Keratinocyte (primary cell): ENCODE data around the gene EHBP1. TPM values are rescaled to one million over a fixed set of nuclear protein-coding genes. Genes with fewer than 3 reads are reported as not detected.

ENCODE experiments used
- DNase-seq: peaks from one replicate; pipeline ENCODE4 v3.0.0-alpha.2; 2011; ENCODE audit warnings: low read depth, missing footprints, low spot score
- FAIRE-seq: peaks from 2 replicates; lab custom pipeline; 2011; peaks lifted over from hg19 to GRCh38; lab: Jason Lieb, UNC
- H2AFZ ChIP-seq: 2 replicates; pipeline ENCODE4 v1.6.0; 2012; ENCODE audit warnings: low read length, control low read depth, inconsistent platforms; ENCODE audit not compliant: control insufficient read depth
- H3K27ac ChIP-seq: 2 replicates; pipeline ENCODE4 v1.5.1; 2011; ENCODE audit warnings: low read length; ENCODE audit not compliant: control insufficient read depth, insufficient read depth
- H3K27me3 ChIP-seq: 3 replicates; pipeline ENCODE4 v1.6.0; 2011; ENCODE audit warnings: low read length; ENCODE audit not compliant: control insufficient read depth, insufficient read depth; ENCODE audit errors: extremely low read depth
- H3K36me3 ChIP-seq, 2 experiments: 2 replicates in 1 of 2; 3 replicates in 1 of 2; pipeline ENCODE4 v1.5.1; 2011; ENCODE audit warnings: low read length in 2 of 2, mild to moderate bottlenecking in 1 of 2; ENCODE audit not compliant: control insufficient read depth in 2 of 2, insufficient read depth in 2 of 2; ENCODE audit errors: extremely low read depth in 1 of 2
- H3K4me1 ChIP-seq: 3 replicates; pipeline ENCODE4 v1.5.1; 2011; ENCODE audit warnings: low read length; ENCODE audit not compliant: control insufficient read depth, insufficient read depth; ENCODE audit errors: extremely low read depth
- H3K4me2 ChIP-seq: 3 replicates; pipeline ENCODE4 v1.6.0; 2011; ENCODE audit warnings: low read depth, low read length; ENCODE audit not compliant: control insufficient read depth, insufficient read depth; ENCODE audit errors: extremely low read depth
- H3K4me3 ChIP-seq, 3 experiments: fragments of 200-600 bp in 1 of 3; sonication (generic) in 1 of 3; 2 replicates in 2 of 3; 3 replicates in 1 of 3; pipeline ENCODE4 v1.5.1; 2011 to 2016; ENCODE audit warnings: low read length in 3 of 3, mild to moderate bottlenecking in 3 of 3, control low read depth in 2 of 3, inconsistent platforms in 1 of 3, low read depth in 1 of 3, mixed read lengths in 1 of 3, mixed run types in 1 of 3, moderate library complexity in 1 of 3; ENCODE audit not compliant: control insufficient read depth in 2 of 3, insufficient read depth in 2 of 3; ENCODE audit errors: extremely low read depth in 1 of 3
- H3K79me2 ChIP-seq: 2 replicates; pipeline ENCODE4 v1.6.0; 2012; ENCODE audit warnings: low read length; ENCODE audit not compliant: control insufficient read depth, insufficient read depth
- H3K9ac ChIP-seq: 3 replicates; pipeline ENCODE4 v1.6.0; 2011; ENCODE audit warnings: low read length; ENCODE audit not compliant: control insufficient read depth, insufficient read depth; ENCODE audit errors: extremely low read depth
- H3K9me1 ChIP-seq: 3 replicates; pipeline ENCODE4 v1.6.0; 2011; ENCODE audit warnings: low read length; ENCODE audit not compliant: control insufficient read depth, insufficient read depth; ENCODE audit errors: extremely low read depth
- H3K9me3 ChIP-seq: 2 replicates; pipeline ENCODE4 v1.5.1; 2012; ENCODE audit warnings: low read depth, low read length; ENCODE audit not compliant: control insufficient read depth
- H4K20me1 ChIP-seq: 3 replicates; pipeline ENCODE4 v1.6.0; 2011; ENCODE audit warnings: low read length; ENCODE audit not compliant: control insufficient read depth, insufficient read depth; ENCODE audit errors: extremely low read depth
- EZH2 ChIP-seq: IDR thresholded peaks from one replicate; pipeline ENCODE4 v1.6.1; 2012; ENCODE audit warnings: inconsistent platforms, mild to moderate bottlenecking, low read length, moderate library complexity
- dilution Hi-C: fragments of 300-500 bp; cut with MboI; formaldehyde crosslinking; loops from one replicate; pipeline ENCODE4 v1.7.0; 2020; ENCODE audit warnings: low sequenced_read_pairs; ENCODE audit not compliant: extremely low pct_ligation_motif_present
- polyA plus RNA-seq, 5 experiments: library from polyadenylated mRNA; depleted of rRNA in 3 of 5; stranded (reverse) in 3 of 5; stranded (forward) in 1 of 5; unstranded in 1 of 5; fragments of >200 nt; gene quantifications; 1 replicate in 1 of 5; 2 replicates in 3 of 5; 3 replicates in 1 of 5; pipeline versions ENCODE4 v1.2.1 to v1.2.3, GENCODE V29; 2011 to 2012; ENCODE audit warnings: missing spikeins in 2 of 5, low read depth in 1 of 5, low replicate concordance in 1 of 5
- TF ChIP-seq, protein P1 (sequence below), 3 experiments: IDR thresholded peaks in 1 of 3; conservative IDR thresholded peaks in 1 of 3; optimal IDR thresholded peaks in 1 of 3; 2 replicates in 2 of 3; 3 replicates in 1 of 3; pipeline versions ENCODE3 to v1.5.1; 2011; ENCODE audit warnings: low read length in 3 of 3, mild to moderate bottlenecking in 3 of 3, moderate library complexity in 2 of 3, control low read depth in 1 of 3, inconsistent platforms in 1 of 3; ENCODE audit not compliant: insufficient read depth in 2 of 3; ENCODE audit errors: extremely low read depth in 1 of 3

The EHBP1 gene
- polyA plus RNA-seq, 1 donor (not counting 4 experiments of a cell fraction or from before 2014, with no cell fraction given): 59.0 TPM

DNA sequence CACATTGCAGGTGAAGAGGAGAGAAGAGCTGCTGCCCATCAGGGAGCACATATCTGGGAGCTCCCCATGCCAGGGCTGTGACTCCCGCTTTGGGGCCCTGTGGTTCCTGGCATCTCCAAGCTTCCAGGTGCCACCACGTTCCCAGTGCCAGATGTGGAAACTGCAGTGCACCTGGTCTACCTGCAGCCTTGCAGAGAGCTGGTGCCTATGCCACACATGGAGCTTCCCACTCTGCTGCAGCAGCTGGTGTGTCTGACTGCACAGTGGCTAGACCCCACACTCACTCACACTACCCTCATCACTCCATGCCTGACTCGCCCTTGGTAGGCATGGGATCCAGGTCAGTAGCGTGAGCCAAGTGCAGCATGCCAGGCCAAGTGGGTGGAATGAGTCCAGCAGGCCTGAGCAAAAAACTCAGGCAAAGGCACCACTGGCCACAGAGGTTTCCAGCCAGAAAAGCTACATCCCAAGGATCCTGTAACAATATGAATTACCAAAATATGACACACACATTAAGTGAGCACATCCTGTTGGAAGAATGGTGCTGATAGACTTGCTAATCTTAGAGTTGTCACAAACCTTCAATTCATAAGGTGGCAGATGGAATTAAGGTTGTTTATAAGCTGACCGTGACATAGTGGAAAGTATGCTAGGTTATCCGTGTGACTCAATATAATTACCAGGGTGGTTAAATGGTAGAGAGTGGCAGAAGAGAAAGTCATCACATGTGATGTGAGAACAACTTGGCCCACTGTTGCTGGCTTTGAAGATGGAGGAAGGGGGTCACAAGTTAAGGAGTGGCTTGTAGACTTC is 150.9 kb downstream of the EHBP1 start:
- dilution Hi-C loops: no loop called here

DNA sequence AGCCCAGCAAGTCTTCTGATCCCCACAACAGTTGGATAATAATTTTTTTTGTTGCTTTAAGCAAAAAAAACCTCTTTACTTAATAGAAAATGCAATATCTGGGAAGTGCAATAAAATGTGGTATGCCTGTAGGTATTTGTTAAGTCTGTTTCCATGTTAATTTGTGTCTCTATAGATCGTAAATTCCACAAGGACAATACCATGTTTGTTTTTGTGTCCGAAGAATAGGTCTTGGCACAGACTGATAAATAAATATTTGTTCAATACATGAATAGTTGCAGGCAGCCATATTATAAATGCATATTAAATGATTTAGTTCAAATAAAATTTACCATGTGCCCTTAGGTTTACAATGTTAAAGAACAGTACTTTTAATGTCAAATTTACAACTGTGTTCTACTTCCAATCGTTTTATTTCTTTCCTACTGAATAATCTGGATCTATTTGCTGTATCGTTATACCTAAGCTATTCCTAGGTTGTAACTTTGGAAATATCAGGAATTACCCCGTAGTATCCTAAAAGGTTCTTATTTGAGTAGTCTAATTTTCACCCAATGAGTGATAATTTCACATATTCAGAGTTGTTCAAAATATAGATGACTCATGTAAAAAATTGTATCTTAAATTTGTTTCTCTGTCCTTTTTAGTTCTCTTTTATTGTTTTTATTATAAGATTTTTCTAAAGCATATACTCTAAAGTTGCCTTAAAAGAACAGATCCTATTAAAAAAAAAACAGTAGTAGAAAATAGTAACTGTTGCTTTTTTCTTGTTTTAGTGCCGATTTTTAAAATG is 151.8 kb downstream of the EHBP1 start:
- Histone ChIP-seq H3K79me2 (no peaks in the 10 kb centered on the region), H3K27me3 (no peaks in the 10 kb centered on the region), H3K4me3 (no peak overlapping the region), H2AFZ (no peak overlapping the region), H3K9me3 (no peaks in the 10 kb centered on the region), H3K27ac (no peak overlapping the region), H3K9me1 (no peaks in the 10 kb centered on the region), H3K4me2 (no peak overlapping the region), H3K9ac (no peak overlapping the region), H3K4me1 (no peaks in the 10 kb centered on the region), H4K20me1 (no peaks in the 10 kb centered on the region), H3K36me3 (peaks cover 2 to 22% of the 10 kb centered on the region in 2 experiments)
- dilution Hi-C loops: no loop called here
- FAIRE-seq (no peak), DNase-seq (no peak)
- TF ChIP-seq, protein P1, sequence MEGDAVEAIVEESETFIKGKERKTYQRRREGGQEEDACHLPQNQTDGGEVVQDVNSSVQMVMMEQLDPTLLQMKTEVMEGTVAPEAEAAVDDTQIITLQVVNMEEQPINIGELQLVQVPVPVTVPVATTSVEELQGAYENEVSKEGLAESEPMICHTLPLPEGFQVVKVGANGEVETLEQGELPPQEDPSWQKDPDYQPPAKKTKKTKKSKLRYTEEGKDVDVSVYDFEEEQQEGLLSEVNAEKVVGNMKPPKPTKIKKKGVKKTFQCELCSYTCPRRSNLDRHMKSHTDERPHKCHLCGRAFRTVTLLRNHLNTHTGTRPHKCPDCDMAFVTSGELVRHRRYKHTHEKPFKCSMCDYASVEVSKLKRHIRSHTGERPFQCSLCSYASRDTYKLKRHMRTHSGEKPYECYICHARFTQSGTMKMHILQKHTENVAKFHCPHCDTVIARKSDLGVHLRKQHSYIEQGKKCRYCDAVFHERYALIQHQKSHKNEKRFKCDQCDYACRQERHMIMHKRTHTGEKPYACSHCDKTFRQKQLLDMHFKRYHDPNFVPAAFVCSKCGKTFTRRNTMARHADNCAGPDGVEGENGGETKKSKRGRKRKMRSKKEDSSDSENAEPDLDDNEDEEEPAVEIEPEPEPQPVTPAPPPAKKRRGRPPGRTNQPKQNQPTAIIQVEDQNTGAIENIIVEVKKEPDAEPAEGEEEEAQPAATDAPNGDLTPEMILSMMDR (optimal IDR thresholded peaks at IDR 0.05 in 1 of 3, IDR thresholded peaks at IDR 0.05 in 1 of 3, conservative IDR thresholded peaks at IDR 0.05 in 1 of 3; ENCODE audit: extremely low read depth in 1 of 3, insufficient read depth in 2 of 3, low read length in 3 of 3): no peak
- no peak for TF ChIP-seq EZH2

More for the DNA sequence above, 150.9 kb downstream of the EHBP1 start:
- Histone ChIP-seq H3K9ac (no peak overlapping the region), H4K20me1 (no peaks in the 10 kb centered on the region), H3K4me1 (no peaks in the 10 kb centered on the region), H3K4me3 (no peak overlapping the region), H3K9me3 (no peaks in the 10 kb centered on the region), H3K27ac (no peak overlapping the region), H3K36me3 (peaks cover 2 to 22% of the 10 kb centered on the region in 2 experiments), H3K4me2 (no peak overlapping the region), H3K9me1 (no peaks in the 10 kb centered on the region), H3K79me2 (no peaks in the 10 kb centered on the region), H3K27me3 (no peaks in the 10 kb centered on the region), H2AFZ (no peak overlapping the region)
- no peak for FAIRE-seq
- TF ChIP-seq, protein P1 (optimal IDR thresholded peaks at IDR 0.05 in 1 of 3, IDR thresholded peaks at IDR 0.05 in 1 of 3, conservative IDR thresholded peaks at IDR 0.05 in 1 of 3; ENCODE audit: extremely low read depth in 1 of 3, insufficient read depth in 2 of 3, low read length in 3 of 3): no peak
- TF ChIP-seq EZH2: no peak
- DNase-seq: no peak
